Measurements from ENCODE around the gene TRIM75. TPM values are rescaled to one million over a fixed set of nuclear protein-coding genes. Genes with fewer than 3 reads are reported as not detected.

Gene TRIM75
- not detected in 2 replicates for total RNA-seq

DNA sequence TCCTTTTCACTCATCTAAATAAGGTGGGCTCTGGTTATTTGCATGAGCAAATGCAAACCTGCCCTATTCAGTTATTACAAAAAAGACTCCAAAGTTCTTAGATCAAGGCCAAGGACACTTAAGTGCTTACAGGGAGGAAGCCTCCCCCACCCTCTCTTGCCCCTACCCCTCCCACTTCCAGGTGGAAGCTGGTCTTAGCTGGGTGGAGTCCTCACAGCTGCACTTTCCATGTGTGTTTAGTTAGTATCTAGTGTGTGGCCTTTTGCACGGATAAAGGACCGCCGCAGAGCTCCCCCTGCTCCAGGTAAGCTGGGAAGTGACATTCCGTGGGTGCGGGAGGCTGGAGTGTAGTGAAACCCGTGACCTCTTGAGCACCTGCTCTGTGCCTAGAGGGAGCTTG, at the start of gene TRIM75:
TSS of gene TRIM75 (plus strand) at position 222 of the 400 bp plus-strand sequence. CDS start 5,282 bp downstream, outside the sequence.

DNA sequence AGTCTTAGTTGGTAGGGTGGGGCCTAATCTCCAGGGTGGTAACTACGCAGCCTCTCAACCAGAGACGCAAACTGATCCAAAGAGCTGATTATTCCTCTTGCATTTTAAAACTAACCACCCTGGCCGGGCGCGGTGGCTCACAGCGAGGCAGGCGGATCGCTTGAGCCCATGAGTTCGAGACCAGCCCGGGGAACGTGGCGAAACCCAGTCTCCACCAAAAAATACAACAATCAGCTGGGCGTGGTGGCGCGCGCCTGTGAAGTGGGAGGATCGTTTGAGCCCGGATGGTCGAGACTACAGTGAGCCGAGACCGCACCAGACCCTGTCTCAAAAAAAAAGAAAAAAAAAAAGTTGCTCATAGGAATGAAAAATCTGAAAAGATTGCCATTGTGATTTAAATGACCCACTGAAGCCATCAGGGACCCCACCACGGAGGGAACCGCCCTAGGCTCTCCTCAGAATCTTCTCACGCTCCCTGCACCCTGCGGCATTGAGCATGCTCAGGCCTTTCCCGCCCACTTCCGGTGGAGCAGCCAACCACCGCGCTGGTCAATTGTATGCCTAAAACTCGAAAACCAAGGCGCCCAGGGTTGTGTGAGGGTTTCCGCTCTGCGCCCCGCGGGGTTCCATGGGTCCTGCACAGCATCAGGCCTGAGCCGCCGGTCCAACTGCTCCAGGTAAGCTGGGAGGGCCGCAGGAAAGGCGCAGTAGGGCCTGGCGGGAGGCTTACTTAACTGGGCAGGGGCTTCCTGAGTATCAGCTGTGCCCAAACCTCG, 22.0 kb upstream of the TRIM75 start, which contains the start of gene TRIM60:
TSS of gene TRIM60 (plus strand) at position 564 of the 776 bp plus-strand sequence. CDS start 8,074 bp downstream, outside the sequence.

Other genes with a start within 250 kb of the TRIM75 start
- gene APELA, start 176.7 kb upstream of the TRIM75 start, total RNA-seq, result not detected in 2 replicates
- 0.79 and 1.2 TPM in 2 replicates for gene TRIM61, start 76.2 kb upstream of the TRIM75 start, total RNA-seq
- not detected in 2 replicates for gene TRIM60, start 21.9 kb upstream of the TRIM75 start, total RNA-seq
- gene TMEM192, start 59.0 kb downstream of the TRIM75 start, total RNA-seq, result 7.8 and 10.0 TPM in 2 replicates
- 15.2 and 19.6 TPM in 2 replicates for gene KLHL2, start 153.7 kb downstream of the TRIM75 start, total RNA-seq

Measured in airway epithelial cell (primary cell).